NOMO-1 (cell line): ENCODE results near the gene SGPL1.
"Not testable (repeated sequence)": the region's sequence is repeated elsewhere in the genome, so short reads cannot be mapped to it uniquely, and the experiment has no call there.

Source experiments
- DNase-seq, 2 experiments: peaks; one replicate each; lab custom pipeline; 2025; ENCODE audit not compliant: unreplicated experiment in 2 of 2; lab: John Stamatoyannopoulos, UW

Gene SGPL1

GRCh38 chr10:70815504-70816219, at the start of gene SGPL1:
SGPL1 (plus strand) TSS chr10:70815948; CDS start chr10:70816854, 906 bp downstream.
- peak; percentile 78 to 82 for DNase-seq

GRCh38 chr10:70768026-70768685, 47.6 kb upstream of the SGPL1 start:
- not testable (repeated sequence) for DNase-seq

GRCh38 chr10:70769121-70769520, 46.6 kb upstream of the SGPL1 start:
- DNase-seq, result no peak

- no peak for DNase-seq
Measured at GRCh38 chr10:70770001-70770400, 45.7 kb upstream of the SGPL1 start.

GRCh38 chr10:70770516-70770915, 45.2 kb upstream of the SGPL1 start:
- not testable (repeated sequence) for DNase-seq

- no peak for DNase-seq
Measured at GRCh38 chr10:70771311-70772194, 44.2 kb upstream of the SGPL1 start.

- DNase-seq, result no peak
Measured at GRCh38 chr10:70772627-70773026, 43.1 kb upstream of the SGPL1 start.

- no peak for DNase-seq
Measured at GRCh38 chr10:70773461-70773860, 42.3 kb upstream of the SGPL1 start.

GRCh38 chr10:70773965-70774809, 41.6 kb upstream of the SGPL1 start:
- no peak for DNase-seq

- no peak for DNase-seq
Measured at GRCh38 chr10:70774810-70775678, 40.7 kb upstream of the SGPL1 start.

- no peak for DNase-seq
Measured at GRCh38 chr10:70775679-70776454, 39.9 kb upstream of the SGPL1 start.

GRCh38 chr10:70776455-70777005, 39.2 kb upstream of the SGPL1 start:
- DNase-seq, result no peak

GRCh38 chr10:70777063-70777875, 38.5 kb upstream of the SGPL1 start:
- no peak for DNase-seq

- no peak for DNase-seq
Measured at GRCh38 chr10:70778267-70778924, 37.4 kb upstream of the SGPL1 start.

GRCh38 chr10:70779088-70779487, 36.7 kb upstream of the SGPL1 start:
- no peak for DNase-seq

- DNase-seq, result peak; percentile 43 to 55
Measured at GRCh38 chr10:70779511-70780369, 36.0 kb upstream of the SGPL1 start.
